AG04450 (cell line): ENCODE measurements around the gene ABLIM2. TPM values are rescaled to one million over a fixed set of nuclear protein-coding genes. Genes with fewer than 3 reads are reported as not detected.

Source experiments
- CTCF ChIA-PET: fragments of 300-600, 350-600 bp; formaldehyde crosslinking; extraction: SDS; loops from one replicate; lab custom pipeline; 2022; ENCODE audit warnings: antibody characterized with exemption, inconsistent platforms; lab: Charles Lee
- POLR2A ChIA-PET: fragments of 350-600 bp; formaldehyde crosslinking; extraction: SDS; loops from one replicate; lab custom pipeline; 2021; ENCODE audit warnings: antibody characterized with exemption, inconsistent platforms; lab: Yijun Ruan, JAX
- DNase-seq: peaks from one replicate; pipeline ENCODE4 v3.0.0-alpha.2; 2011; ENCODE audit warnings: low read depth, low spot score
- H3K27ac ChIP-seq: one replicate; pipeline ENCODE4 v1.5.1; 2012; ENCODE audit warnings: low read depth, low read length, control low read depth
- H3K27me3 ChIP-seq: one replicate; pipeline ENCODE4 v1.6.0; 2012; ENCODE audit warnings: low read length; ENCODE audit not compliant: control insufficient read depth, insufficient read depth
- H3K4me3 ChIP-seq: 2 replicates; pipeline ENCODE4 v1.5.1; 2011; ENCODE audit warnings: mild to moderate bottlenecking, low read depth, low read length, control low read depth
- H3K9me3 ChIP-seq: 2 replicates; pipeline ENCODE4 v1.5.1; 2012; ENCODE audit warnings: low read length; ENCODE audit not compliant: control insufficient read depth, insufficient read depth
- polyA plus RNA-seq: library from polyadenylated mRNA; depleted of rRNA; stranded (reverse); fragments of >200 nt; gene quantifications from 2 replicates; pipeline ENCODE4 v1.2.3, GENCODE V29; 2011
- TF ChIP-seq, protein P1 (sequence below): IDR thresholded peaks from 2 replicates; pipeline ENCODE4 v1.5.1; 2011; ENCODE audit warnings: low read depth, low read length, control low read depth, inconsistent platforms

Gene ABLIM2
- polyA plus RNA-seq, 1 experiment, result not detected

DNA sequence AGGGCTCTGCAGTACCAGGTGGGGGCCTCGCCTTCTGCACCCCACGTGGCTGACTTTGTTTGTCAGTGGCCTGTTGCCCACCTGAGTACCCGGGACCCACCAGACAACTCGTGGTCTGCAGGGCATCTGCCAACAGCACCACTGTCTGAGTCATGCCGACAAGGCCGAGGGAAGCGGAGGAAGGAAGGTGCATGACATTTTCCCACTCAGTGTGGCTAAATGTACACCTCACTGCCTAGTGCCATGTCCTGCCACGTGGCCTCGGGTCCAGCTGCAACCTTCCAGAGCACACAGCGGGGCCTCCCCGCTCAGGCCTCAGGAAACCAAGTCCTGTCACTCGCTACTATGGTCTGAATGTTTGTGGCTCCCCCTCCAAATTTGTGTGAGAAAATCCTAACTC, 22.1 kb downstream of the ABLIM2 start:
- POLR2A ChIA-PET, result no interaction called here
- CTCF ChIA-PET, result no interaction called here
- TF ChIP-seq, protein P1, sequence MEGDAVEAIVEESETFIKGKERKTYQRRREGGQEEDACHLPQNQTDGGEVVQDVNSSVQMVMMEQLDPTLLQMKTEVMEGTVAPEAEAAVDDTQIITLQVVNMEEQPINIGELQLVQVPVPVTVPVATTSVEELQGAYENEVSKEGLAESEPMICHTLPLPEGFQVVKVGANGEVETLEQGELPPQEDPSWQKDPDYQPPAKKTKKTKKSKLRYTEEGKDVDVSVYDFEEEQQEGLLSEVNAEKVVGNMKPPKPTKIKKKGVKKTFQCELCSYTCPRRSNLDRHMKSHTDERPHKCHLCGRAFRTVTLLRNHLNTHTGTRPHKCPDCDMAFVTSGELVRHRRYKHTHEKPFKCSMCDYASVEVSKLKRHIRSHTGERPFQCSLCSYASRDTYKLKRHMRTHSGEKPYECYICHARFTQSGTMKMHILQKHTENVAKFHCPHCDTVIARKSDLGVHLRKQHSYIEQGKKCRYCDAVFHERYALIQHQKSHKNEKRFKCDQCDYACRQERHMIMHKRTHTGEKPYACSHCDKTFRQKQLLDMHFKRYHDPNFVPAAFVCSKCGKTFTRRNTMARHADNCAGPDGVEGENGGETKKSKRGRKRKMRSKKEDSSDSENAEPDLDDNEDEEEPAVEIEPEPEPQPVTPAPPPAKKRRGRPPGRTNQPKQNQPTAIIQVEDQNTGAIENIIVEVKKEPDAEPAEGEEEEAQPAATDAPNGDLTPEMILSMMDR, result no peak

DNA sequence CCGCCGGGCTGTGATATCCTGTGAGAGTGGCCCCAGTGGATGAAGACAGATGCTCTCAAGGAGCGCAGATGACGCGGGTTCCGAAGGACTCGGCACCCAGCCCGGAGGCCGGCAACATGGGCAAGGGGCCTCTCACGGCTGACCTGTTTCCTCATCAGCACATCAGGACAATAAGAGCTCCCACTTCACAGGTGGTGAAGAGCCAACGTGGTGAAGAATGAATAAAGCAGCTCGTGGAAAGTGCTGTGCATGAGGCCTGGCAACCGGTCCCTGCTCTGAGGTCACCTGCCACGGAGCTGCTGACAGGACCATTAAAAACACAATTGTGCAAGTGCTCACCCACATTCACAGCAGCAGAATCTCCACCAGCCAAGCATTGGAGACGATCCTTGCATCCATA, 22.9 kb downstream of the ABLIM2 start:
- POLR2A ChIA-PET, result no interaction called here
- TF ChIP-seq, protein P1, result no peak
- CTCF ChIA-PET, result no interaction called here

More for the DNA sequence above, 22.1 kb downstream of the ABLIM2 start:
- Histone ChIP-seq H3K4me3 (no peak overlapping the region), H3K27ac (no peak overlapping the region), H3K9me3 (no peaks in the 10 kb centered on the region; the same call in 1 of the 2 replicates), H3K27me3 (peaks cover 36% of the 10 kb centered on the region)
- DNase-seq, result no peak

DNA sequence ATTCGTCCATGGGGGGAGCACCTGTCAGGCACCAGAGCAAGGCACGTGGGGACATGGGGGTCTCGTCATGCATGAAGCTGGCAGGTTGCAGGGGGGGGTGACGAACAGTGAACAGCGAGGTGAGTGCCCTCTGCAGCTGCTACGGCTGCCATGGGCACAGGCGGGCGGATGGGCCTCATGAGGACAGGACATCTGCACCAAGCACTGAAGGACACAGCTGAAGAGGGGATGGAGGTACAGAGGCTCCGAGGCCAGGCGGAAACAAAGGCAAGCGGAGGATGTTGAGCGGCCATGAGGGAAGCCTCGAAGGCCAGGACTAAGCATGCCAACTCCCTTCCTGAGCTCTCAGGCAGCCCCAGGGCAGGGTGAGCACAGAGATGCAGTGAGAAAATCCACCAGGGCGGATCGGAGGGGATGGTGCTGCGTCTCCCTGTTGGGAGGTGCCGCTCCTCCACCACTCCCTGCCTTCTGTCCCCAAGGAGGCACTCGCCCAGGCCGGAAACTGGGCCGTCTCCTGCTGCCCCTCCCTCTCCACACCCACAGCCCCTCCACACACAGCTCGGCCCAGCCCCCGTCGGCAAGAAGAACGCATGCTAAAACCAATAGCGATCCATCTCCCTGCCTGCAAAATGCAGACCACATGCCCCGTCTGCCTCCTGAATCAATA, 24.6 kb downstream of the ABLIM2 start:
- TF ChIP-seq, protein P1, result no peak
- no peak for DNase-seq
- POLR2A ChIA-PET, result no interaction called here
- no peak overlapping the region for H3K27ac ChIP-seq
- no peaks in the 10 kb centered on the region; the same call in 1 of the 2 replicates for H3K9me3 ChIP-seq
- H3K4me3 ChIP-seq, result no peak overlapping the region
- CTCF ChIA-PET, result no interaction called here
- H3K27me3 ChIP-seq, result peaks cover 34% of the 10 kb centered on the region

More for the DNA sequence above, 22.9 kb downstream of the ABLIM2 start:
- no peak for DNase-seq
- no peak overlapping the region for H3K27ac ChIP-seq
- no peaks in the 10 kb centered on the region; the same call in 1 of the 2 replicates for H3K9me3 ChIP-seq
- peaks cover 38% of the 10 kb centered on the region for H3K27me3 ChIP-seq
- H3K4me3 ChIP-seq, result no peak overlapping the region

DNA sequence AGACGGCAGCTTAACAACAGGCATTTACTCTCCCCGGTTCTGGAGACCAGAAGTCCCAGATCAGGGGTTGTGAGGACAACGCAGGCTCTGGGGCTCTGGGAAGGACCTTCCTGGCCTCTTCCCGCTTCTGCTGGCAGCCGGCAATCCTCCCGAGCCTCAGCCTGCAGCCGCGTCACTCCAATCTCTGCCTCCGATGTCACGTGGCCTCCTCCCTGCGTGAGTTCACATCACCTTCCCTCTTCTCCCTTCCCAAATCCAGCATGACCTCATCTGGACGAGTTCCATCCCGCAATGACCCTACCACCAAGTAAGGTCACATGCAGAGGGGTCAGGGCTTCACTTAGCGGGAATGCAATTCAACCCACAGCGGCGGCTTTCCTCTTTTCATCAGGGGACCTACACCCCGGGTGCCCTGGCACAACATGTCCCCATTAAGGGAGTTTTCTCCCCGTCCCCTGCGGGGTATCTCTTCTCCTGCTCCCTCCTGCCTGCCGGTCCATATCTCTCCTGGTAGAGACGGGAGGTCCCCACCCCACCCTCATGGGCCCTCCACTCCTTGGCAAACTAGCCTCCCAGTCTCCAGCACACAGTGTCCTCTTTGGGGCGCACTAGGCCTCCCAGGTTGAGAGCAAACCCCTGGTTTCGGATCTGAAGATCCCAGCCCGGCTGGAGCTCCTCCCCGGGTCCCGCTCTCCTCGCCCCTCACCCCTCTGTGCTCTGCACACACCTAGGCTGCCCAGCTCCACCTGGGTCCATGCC, 25.5 kb downstream of the ABLIM2 start:
- TF ChIP-seq, protein P1, result no peak
- Histone ChIP-seq H3K27me3 (peaks cover 34% of the 10 kb centered on the region), H3K27ac (no peak overlapping the region), H3K4me3 (no peak overlapping the region), H3K9me3 (no peaks in the 10 kb centered on the region; the same call in 1 of the 2 replicates)
- no peak for DNase-seq
- ChIA-PET POLR2A (no interaction called here), CTCF (no interaction called here)

DNA sequence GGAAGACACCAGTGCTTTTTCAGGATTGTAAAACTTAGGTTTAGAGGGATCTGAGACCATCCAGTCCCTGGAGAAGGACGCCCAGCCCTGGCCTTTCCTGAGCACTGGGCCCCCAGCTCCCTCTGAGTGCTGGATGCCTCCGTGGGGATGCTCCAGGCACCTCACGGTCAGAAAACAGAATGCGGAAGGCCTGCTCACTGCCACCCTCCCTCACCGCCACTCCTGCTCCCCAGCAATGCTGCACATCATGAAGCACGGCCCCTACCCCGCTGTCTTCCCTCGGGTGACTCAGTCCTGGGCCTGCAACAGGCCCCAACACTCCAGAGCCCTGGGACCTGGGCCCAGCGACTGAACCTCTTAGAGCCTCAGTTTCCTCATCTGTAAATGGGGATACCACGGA, 26.2 kb downstream of the ABLIM2 start:
- no peak overlapping the region for H3K4me3 ChIP-seq
- no peak for DNase-seq
- H3K27ac ChIP-seq, result no peak overlapping the region
- POLR2A ChIA-PET, result no interaction called here
- TF ChIP-seq, protein P1, result no peak
- CTCF ChIA-PET, result interaction anchor here (0.6 kb wide), 1 partner anchor 1185 kb away, joined by 3 read pairs; no protein-coding TSS in a partner anchor
- H3K27me3 ChIP-seq, result peaks cover 34% of the 10 kb centered on the region
- no peaks in the 10 kb centered on the region; the same call in 1 of the 2 replicates for H3K9me3 ChIP-seq
